MM.1S (cell line): ENCODE data around the gene NCOA3.

Source experiments
- EZH2 ChIP-seq: fragments of 300-600 bp; sonication (generic); optimal IDR thresholded peaks from 2 replicates; pipeline ENCODE3; 2017; ENCODE audit warnings: low read depth, mild to moderate bottlenecking, antibody characterized with exemption, low read length, mixed read lengths
- EZH2phosphoT487 ChIP-seq: fragments of 300-600 bp; sonication (generic); IDR thresholded peaks from 2 replicates; pipeline ENCODE4 v1.6.1; 2018; ENCODE audit warnings: antibody characterized with exemption, low read length
- TF ChIP-seq, protein P1 (sequence below): fragments of 300-600 bp; sonication (generic); IDR thresholded peaks from 2 replicates; pipeline ENCODE4 v1.5.1; 2016; ENCODE audit warnings: antibody characterized with exemption, low read length, mixed read lengths

DNA sequence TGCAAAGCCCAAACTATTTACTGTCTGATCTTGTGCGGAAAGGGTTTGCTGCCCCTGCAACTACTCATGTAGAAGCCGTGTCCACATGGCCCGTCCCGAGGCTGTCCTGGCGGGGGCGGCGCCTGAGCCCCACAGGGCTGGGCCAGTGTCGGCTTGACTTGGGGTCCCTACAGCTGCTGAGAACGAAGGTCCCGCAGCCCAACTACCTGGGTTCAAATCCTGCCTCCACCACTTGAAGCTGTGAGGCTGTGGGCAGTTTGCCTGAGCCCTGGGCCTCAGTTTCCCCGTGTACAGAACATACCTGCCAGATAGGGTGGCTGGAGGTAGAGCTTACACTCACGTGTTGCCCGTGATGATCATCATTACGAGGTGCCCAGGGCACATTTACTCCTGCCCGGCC is 172.5 kb downstream of the NCOA3 start:
- no peak for TF ChIP-seq EZH2
- no peak for TF ChIP-seq EZH2phosphoT487
- TF ChIP-seq, protein P1, sequence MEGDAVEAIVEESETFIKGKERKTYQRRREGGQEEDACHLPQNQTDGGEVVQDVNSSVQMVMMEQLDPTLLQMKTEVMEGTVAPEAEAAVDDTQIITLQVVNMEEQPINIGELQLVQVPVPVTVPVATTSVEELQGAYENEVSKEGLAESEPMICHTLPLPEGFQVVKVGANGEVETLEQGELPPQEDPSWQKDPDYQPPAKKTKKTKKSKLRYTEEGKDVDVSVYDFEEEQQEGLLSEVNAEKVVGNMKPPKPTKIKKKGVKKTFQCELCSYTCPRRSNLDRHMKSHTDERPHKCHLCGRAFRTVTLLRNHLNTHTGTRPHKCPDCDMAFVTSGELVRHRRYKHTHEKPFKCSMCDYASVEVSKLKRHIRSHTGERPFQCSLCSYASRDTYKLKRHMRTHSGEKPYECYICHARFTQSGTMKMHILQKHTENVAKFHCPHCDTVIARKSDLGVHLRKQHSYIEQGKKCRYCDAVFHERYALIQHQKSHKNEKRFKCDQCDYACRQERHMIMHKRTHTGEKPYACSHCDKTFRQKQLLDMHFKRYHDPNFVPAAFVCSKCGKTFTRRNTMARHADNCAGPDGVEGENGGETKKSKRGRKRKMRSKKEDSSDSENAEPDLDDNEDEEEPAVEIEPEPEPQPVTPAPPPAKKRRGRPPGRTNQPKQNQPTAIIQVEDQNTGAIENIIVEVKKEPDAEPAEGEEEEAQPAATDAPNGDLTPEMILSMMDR: no peak
